GM06990 (cell line): ENCODE data around the gene MKNK1.

Experiments
- DNase-seq: peaks from one replicate; pipeline ENCODE4 v3.0.0-alpha.2; 2011; ENCODE audit not compliant: insufficient read length; ENCODE audit errors: extremely low read depth
- H3K27me3 ChIP-seq: replicated peaks from 2 replicates; pipeline ENCODE4 v1.6.0; 2011; ENCODE audit warnings: low read length; ENCODE audit not compliant: control insufficient read depth, insufficient read depth
- H3K36me3 ChIP-seq: 2 replicates; pipeline ENCODE4 v1.5.1; 2011; ENCODE audit warnings: low read length; ENCODE audit not compliant: control insufficient read depth, insufficient read depth
- H3K4me3 ChIP-seq: replicated peaks from 2 replicates; pipeline ENCODE4 v1.5.1; 2011; ENCODE audit warnings: low read depth, mild to moderate bottlenecking, control low read depth, low read length
- TF ChIP-seq, protein P1 (sequence below): IDR thresholded peaks from 2 replicates; pipeline ENCODE4 v1.5.1; 2011; ENCODE audit warnings: low read length, control low read depth, mild to moderate bottlenecking, inconsistent platforms; ENCODE audit not compliant: insufficient read depth, poor library complexity, severe bottlenecking

MKNK1 gene

GRCh38 chr1:46571691-46572225 lies 32.3 kb downstream of the MKNK1 start:
- Histone ChIP-seq H3K27me3 (no peaks in the 10 kb centered on the region), H3K36me3 (peaks cover 2% of the 10 kb centered on the region), H3K4me3 (no peak overlapping the region)
- no peak for DNase-seq
- TF ChIP-seq, protein P1, sequence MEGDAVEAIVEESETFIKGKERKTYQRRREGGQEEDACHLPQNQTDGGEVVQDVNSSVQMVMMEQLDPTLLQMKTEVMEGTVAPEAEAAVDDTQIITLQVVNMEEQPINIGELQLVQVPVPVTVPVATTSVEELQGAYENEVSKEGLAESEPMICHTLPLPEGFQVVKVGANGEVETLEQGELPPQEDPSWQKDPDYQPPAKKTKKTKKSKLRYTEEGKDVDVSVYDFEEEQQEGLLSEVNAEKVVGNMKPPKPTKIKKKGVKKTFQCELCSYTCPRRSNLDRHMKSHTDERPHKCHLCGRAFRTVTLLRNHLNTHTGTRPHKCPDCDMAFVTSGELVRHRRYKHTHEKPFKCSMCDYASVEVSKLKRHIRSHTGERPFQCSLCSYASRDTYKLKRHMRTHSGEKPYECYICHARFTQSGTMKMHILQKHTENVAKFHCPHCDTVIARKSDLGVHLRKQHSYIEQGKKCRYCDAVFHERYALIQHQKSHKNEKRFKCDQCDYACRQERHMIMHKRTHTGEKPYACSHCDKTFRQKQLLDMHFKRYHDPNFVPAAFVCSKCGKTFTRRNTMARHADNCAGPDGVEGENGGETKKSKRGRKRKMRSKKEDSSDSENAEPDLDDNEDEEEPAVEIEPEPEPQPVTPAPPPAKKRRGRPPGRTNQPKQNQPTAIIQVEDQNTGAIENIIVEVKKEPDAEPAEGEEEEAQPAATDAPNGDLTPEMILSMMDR = no peak

GRCh38 chr1:46569884-46570725 lies 34.0 kb downstream of the MKNK1 start:
- Histone ChIP-seq H3K4me3 (no peak overlapping the region), H3K27me3 (no peaks in the 10 kb centered on the region), H3K36me3 (peaks cover 2% of the 10 kb centered on the region)
- no peak for DNase-seq
- TF ChIP-seq, protein P1 = no peak

DNA sequence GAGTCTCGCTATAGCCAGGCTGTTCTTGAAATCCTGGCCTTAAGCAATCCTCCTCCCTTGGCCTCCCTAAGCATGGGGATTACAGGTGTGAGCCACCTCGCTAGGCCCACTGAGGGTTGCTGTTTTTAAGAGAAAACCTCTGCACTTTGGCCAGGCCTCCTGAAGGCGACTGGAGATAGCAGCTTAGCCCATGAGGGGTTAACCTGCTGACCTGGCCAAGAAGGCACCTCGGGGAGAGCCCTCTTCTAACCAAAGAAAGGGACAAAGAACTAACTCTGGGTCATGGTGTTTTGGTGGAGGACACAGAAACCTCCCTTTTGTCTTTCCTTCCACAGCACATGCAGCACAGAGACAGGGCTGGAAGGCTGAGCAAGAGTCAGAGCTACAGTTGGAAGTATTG lies 35.0 kb downstream of the MKNK1 start:
- TF ChIP-seq, protein P1 = no peak

GRCh38 chr1:46568461-46568891 lies 35.6 kb downstream of the MKNK1 start:
- Histone ChIP-seq H3K4me3 (no peak overlapping the region), H3K36me3 (no peaks in the 10 kb centered on the region; the same call in 1 of the 2 replicates), H3K27me3 (no peaks in the 10 kb centered on the region)
- TF ChIP-seq, protein P1 = no peak
- no peak for DNase-seq

More for the DNA sequence above, 35.0 kb downstream of the MKNK1 start:
- Histone ChIP-seq H3K36me3 (peaks cover under 1% of the 10 kb centered on the region), H3K27me3 (no peaks in the 10 kb centered on the region), H3K4me3 (no peak overlapping the region)
- no peak for DNase-seq

GRCh38 chr1:46563341-46563740 lies 40.7 kb downstream of the MKNK1 start:
- Histone ChIP-seq H3K27me3 (no peaks in the 10 kb centered on the region), H3K4me3 (no peak overlapping the region), H3K36me3 (peaks cover 13% of the 10 kb centered on the region)
- TF ChIP-seq, protein P1 = no peak
- DNase-seq = no peak
